HCEC 1CT (cell line): Measurements from ENCODE around the gene PRR12.
"Not testable (repeated sequence)": the region's sequence is repeated elsewhere in the genome, so short reads cannot be mapped to it uniquely, and the experiment has no call there.

ENCODE experiments used
- DNase-seq: peaks from one replicate; pipeline ENCODE4 v3.0.0-alpha.2; 2017

Gene PRR12

DNA sequence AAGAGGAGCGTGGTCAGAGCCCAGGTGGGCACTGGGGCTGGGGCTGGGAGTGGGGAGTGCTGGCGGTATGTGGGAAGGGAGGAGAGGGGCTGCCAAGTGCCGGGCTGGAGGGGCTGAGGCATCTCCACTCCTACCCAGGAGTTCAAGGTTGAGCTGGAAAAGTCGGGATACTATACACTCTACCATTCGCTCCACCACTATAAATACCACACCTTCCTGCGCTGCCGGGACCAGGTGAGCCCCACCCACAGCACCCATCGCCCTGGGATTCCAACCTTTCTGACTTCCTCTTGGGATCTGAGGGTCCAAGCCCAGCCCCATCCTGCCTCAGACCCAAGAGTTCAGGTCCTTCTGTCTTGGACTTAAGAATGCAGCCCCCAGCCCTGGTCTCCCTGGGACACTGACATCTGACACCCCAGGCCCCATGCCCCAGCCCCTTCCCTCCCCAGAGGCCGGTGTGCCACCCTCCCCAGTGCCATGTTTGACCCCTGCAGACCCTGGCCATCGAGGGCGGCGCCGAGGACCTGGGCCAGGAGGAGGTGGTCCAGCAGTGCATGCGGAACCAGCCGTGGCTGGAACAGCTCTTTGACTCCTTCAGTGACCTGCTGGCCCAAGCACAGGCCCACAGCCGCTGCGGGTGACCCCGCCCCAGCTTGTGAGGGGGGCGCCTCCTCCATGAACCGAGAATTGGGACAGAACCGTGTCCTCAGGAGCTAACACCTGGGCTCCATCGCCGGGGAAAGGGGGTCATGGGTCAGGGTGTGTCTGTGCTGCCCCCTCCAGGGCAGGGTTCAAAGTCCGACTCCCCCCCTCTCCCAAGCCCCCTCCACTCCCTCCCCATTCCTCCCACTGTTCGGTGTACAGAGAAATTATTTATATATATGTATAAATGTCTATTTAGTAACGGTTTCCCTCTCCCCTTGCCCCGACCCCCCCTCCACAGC, 34.3 kb downstream of the PRR12 start:
- DNase-seq: no peak

DNA sequence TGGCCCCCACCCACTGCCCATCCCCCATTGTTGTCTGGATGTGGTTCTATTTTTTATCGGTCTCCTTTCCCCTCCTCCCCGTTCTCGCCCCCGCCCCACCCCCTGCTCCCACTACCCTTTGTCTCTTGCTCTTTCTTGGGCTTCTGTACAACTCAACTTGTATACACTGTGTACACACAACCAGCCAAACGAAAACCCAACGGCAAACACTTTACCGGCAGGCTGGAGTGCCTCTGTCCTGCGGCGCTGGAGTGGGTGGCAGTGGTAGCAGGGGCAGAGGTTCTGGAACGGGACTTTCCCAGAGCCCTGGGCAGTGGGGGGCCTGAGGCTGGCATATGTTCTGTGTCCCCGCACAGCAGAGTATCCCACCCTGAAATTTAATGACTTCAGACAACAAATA, 35.2 kb downstream of the PRR12 start:
- no peak for DNase-seq

DNA sequence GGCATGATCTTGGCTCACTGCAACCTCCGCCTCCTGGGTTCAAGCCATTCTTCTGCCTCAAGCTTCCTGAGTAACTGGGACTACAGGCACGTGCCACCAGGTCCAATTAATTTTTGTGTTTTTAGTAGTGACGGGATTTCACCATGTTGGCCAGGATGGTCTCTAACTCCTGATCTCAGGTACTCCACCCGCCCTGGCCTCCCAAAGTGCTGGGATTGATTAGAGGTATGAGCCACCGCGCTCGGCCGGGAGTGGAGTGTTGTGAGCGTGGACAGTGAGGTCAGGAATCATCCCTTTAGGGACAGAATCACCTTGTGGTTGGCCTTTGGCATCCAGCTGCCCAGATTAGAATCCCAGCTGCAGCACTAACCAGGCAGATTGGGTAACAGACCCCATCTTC, 38.7 kb downstream of the PRR12 start:
- DNase-seq: no peak

DNA sequence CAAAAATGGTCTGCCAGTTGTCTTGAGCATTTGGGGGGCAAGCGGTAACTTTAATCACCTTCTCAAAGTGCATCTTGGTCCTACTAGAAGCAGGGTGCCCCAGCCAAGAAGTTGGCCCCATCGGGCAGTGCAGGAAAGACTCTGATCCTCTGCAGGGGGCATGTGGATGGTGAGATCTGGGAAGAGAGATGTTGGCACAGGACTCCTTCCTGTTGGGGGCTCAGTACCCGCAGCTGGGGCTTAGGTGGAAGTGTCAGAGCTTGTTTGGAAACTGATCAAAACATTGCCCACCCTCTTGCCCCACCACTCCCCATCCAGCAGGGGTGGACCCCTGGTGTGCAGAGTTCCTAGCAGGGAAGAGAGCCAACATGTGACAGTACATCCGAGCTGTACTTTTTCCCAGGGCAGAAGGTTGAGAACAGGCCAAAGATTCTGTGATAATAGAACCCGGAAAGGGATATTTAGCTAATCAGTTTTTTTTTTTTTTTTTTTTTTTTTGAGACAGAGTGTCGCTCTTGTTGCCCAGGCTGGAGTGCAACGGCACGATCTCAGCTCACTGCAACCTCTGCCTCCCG, 40.1 kb downstream of the PRR12 start:
- DNase-seq: no peak

DNA sequence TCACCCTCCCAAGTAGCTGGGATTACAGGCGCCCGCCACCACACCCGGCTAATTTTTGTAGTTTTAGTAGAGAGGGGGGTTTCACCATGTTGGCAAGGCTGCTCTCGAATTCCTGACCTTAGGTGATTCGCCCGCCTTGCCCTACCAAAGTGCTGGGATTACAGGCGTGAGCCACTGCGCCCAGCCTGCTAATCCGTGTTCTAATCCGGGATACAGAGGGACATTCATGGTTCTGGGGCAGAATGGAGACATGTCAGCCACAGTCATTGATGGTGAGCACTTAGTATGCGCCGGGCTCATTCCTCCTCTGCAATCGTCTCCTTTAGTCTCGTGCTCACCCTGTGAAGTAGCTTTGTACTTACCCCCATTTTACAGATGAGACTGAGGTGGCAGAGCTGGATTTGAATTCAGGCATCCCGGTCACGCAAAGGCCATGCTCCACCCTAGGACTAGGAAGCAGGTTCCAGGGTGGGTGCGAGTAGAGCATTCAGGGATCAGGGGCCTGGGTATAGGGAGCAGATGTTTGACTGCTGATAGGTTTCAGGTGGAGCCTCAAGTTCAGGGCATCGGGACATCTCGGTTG, 40.7 kb downstream of the PRR12 start:
- DNase-seq: no peak

DNA sequence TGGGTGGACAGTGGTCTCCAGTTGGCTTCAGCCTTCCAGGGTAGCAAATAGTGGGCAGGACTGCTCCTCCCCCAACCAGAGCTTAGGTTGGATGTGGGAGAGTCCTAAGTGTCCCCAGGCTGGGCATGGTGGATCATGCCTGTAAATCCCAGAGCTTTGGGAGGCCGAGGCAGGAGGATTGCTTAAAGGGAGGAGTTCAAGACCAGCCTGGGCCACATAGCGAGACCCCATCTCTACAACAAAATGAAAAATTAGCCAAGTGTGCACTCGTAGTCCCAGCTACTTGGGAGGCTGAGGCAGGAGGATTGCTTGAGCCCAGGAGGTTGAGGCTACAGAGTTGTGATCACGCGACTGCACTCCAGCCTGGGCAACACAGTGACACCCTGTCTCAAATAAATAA, 41.6 kb downstream of the PRR12 start:
- DNase-seq: no peak

DNA sequence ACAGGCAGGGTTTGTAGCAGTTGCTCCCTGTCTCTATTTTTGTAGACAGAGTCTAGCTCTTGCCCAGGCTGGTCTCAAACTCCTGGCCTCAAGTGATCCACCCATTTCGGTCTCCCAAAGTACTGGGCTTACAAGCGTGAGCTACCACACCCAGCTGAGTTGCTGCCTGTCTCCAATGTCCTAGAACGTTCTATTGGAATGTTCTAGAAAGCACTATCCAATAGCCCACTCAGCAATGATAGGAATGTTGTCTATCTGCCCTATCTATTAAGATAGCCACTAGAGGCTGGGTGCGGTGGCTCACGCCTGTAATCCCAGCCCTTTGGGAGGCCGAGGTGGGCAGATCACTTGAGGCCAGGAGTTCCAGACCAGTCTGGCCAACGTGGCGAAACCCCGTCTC, 42.3 kb downstream of the PRR12 start:
- DNase-seq: not testable (repeated sequence)

DNA sequence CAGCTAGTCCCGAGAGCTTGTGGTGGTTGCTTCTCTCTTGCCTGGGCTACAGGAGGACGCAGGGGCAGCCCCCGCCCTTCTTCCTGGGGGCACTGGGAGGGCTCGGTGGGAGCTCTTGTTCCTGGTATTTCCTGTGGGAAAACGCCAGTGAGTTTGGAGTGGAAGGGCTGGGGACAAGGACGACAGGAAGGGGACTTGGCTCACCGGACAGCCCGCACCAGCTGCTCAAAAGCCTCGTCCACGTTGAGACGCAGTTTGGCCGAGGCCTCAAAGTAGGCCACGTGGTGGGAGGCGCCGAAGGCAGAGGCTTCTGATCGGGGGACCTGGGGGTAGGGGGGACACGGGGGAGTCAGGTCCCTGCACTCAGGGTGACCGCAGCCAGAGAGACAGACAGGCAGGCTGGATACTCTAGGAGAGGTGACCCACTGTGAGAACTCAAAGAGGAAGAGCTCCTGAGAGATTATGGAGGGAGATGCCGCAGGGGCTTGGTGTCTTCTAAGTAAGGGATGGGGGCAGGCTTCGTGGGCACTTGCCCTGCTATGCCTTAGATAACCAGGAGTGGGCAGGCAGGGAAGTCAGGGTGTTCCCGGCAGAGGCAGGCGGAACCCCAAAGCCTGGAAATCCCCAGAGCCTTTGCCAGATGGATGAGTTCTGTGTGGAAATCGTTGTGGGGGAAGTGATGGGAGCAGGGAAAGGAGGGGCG, 44.7 kb downstream of the PRR12 start:
- DNase-seq: peak; percentile 10

DNA sequence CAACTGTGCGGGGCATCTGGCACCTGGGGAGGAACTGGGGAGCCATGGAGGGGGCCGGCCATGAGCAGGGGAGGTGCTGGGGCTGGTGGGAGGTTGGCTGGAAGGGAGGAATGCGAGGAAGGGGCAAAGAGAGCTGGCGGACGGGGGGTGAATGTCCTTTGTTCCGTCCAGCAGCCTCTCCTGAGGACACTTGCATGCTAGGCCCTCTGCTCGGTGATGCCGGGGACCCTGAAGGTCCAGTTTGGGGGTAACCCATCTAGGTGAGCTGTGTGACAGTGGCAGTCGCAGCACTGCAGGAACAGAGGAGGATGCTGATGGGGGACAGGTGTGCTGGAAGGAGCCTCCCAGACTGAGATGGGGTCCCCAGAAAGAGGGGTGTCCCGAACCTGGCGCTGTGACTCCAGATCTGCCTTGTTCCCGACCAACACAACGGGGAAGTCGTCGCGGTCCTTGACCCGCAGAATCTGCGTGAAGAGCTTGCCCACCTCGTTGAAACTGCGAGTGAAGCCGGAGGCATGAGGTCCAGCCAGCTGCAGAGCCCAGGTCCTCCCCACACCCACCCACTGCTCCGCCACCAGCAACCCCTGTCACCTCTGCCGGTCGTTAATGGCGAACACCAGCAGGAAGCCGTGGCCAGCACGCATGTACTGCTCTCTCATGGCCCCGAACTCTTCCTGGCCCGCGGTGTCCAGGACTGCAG, 45.4 kb downstream of the PRR12 start:
- DNase-seq: no peak

DNA sequence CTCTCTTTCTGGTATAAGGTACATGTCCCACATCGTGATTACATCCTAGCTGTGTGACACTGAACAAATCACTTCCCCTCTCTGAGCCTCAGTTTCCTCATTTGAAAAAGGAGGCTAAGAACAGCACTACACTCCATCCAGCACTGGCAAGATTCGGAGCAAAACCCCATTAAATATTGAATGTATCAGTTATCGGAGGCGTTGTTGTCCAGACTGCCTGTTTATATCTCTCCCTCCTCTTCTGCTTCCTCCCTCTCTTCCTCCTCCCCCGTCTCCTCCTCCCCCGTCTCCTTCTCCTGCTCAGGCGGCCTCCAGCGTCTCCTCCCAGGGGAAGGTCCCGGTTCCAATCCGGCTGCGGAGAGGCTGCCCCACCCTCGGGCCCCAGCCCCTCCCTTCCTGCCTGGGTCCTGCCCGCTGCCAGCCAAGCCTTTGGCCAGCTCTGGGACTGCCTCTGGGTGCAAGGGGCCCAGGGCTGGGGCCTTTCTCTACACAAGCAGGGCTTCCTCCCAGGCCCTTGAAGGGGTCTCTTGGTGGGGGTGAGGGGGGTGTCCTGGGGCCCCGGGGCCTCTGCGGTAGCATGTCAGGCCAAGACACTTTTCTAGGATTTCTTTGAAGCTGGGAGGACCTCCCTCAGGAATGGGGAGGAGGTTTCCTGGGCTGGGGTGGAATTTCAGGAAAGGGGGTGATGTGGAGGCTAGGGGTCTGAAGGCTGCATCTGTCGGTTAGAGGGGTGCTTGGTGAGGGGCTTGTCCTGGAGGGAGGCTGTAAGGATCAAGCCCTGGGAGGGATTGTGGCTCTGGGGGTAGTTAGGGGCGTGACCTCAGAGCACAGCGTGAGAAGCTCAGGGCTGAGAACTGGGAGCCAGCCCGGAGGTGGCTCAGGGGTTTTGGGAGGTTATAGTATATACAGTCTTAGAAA, 47.1 kb downstream of the PRR12 start:
- DNase-seq: peak; percentile 78

DNA sequence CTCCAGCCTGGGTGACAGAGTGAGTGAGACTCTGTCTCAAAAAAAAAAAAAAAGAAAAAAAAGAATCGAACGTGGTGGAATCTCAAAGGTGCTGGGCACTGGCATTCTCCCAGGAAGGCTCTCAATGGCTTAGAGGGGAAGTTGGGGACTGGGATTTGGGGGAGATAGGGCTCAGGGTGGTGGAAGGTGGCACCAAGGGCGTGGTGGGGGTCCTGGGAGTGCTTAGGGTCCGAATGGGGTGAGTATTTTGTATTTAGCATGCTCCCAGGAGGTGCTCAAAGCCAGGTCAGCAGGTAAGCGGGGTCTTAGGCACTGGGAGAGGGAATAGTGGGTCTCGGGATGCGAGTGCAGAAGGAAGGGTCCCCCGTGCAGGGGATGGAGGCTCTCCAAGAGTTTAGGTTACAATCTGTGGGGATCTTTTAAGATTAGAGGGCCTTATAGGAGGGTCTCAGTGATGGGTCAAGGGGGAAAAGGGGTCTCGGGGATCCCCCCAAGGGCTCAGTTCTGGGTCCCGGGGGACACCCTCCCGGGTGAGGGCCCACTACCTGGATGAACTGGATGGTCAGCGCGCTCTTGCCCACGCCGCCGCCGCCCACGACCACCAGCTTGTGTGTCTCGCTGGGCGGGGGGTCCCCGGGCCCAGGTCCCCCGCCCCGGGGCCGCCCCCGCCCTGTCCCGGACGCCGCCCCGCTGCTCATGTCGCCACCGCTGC, 48.6 kb downstream of the PRR12 start:
- no peak for DNase-seq

DNA sequence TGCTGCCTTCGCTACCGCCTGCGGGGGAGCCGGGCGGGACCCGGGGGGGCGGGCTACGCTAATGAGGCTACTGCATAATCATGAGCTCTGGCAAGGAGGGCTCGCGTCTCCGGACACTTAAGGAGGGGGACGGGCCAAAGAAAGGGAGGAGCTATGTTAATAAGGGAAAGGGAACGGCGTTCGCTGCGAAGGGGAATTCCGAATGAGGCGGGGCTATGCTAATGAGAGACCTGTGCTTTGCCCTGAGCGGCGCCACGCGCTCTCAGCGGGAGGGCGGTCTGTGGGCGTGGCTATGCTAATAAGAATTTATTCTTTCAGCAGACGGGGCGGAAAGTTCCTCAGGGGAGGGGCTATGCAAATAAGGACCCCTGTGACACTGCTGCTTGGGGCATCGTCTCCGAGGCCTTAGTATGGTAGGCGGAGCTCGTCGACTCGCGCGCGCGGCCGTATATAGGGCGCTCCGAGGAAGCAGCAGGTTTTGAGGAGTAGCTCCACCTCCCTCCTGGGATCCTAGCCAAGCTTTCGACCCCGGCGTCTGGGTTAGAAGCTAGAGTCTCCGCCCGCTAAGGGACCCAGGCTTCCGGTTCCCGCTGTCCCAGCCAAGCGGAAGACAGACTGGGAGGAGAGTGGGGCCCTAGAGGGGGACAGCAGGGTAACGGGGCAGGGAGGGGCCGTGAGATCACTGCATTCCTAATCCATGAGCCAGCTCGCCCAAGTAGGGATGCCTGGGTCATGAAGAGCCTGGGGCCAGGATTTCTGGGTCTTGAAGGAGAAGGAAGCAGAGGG, 49.3 kb downstream of the PRR12 start, which contains the start of gene RRAS:
Gene RRAS (minus strand): TSS at position 31 of the 786 bp plus-strand sequence. CDS start 45 bp downstream, outside the sequence.
- DNase-seq: peak; percentile 100

DNA sequence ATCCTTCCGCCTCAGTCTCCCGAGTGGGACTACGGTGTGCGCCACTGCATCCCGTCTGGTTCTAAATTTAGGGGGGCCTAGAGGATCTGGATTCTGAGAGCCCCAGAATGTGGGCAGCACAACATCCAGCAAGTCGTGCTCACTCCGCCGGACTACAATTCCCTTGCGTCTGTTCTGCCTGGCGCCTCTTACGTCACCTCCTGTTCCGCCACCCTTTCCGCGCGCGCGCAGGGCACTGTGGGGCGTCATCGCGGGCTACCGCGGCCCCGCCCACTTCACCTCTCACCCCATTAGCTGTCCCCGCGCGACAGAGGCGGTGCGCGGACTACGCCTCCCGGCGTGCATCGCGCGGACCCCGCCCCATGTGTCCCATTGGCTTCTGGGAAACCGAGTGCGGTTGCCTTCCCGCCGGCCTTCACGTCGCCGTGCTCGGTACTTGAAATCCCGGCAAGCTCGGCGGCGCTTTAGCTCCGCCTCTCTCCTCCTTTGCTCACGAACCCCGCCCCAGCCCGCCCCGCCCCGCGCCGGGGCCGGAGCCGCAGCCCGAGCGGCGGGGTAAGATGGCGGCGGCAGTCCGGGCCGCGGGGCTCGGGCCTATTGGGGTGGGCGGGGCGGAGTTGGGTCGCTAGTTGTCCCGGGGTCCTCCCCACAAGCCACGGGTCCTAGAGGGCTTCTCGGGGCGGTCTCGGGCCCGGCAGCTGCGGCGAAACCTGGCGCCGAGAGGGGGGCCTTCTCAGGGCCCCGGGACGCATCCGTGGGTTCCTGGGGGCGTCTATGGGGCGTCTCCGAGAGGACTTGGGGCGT, 50.9 kb downstream of the PRR12 start, which contains the start of gene SCAF1:
Gene SCAF1 (plus strand): TSS at position 522 of the 804 bp plus-strand sequence. CDS start 2,818 bp downstream, outside the sequence.
- DNase-seq: peak; percentile 98

DNA sequence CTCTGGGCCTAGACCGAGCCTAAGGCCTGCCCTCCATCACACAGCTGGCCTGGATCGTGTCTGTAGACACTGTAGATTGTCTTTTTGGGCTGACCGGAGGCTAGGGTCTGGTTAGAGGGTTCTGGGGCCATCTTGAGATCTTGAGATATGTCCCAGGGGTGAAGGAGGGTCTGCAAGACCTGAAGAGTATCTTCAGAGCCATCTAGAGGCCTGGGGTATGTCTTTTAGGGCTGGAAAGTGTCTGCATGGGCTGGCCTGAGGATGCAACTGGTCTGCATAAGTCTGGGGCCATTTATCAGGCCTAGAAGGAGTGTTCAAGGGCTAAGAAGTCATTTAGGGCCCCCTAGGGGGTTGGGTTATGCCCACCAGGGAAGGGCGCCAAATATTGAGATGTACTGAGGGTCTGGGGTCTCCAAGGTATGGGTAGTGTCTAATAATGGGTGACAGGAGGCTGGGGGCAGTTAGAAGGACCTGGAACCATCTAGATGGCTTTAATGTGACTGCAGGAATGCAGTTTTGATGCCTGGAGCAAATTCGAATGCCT, 51.6 kb downstream of the PRR12 start:
- DNase-seq: peak; percentile 12

DNA sequence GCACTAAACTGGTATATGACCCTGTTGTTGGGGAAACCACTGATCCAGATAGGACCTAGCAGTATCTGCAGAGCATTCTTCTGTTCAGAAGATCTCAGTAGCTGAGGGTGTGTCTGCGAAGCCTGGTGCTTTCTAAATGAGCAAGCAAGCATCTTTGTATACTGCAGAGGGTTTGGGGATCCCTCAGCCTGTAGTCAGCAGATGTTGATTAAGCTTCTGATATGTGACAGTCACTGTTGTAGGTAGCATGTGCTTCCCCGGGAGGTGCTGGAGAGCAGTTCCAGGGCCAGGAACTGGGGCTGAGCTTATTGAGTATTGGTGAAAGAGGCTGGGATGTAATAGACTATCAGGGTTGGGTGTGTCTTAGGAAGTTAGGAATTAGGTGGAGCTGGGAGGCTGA, 52.5 kb downstream of the PRR12 start:
- no peak for DNase-seq

DNA sequence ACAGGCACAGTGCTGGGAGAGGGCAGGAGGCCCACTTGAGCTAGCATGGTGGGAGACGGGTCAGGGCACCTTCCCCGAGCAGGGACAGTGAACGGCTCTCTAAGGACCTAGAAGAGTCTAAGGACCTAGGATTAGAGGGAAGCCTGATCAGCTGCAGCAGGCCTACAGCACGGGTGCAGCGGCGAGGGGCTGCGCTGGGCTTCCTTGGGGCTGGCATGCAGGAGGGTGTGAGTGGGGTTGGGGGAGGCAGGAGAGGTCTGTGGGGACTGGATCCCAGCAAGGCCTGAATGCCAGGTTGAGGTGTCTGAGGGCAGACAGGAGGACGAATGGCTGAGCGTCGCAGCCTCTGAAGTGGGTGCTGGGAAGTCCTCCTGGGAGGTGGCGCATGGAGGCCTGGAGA, 54.6 kb downstream of the PRR12 start:
- DNase-seq: no peak

DNA sequence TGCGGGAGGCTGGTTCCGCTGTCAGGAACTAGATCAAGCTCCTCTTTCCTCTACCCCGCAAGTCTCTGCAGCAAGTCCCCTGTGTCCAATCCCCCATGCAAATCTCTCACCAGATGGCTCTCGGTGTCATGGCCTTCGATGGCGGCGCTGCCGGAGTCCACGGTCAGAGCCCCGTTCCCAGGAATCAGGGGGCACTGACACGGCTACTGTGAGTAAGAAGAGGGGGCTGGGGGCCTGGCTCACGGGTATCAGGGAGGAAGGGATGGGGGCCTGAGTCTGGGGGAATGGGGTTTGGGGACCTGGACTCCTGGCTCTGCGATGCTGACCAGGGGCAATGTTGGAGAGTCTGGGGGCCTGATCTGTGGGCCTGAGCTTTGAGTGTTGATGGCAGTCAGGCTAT, 55.0 kb downstream of the PRR12 start:
- no peak for DNase-seq

DNA sequence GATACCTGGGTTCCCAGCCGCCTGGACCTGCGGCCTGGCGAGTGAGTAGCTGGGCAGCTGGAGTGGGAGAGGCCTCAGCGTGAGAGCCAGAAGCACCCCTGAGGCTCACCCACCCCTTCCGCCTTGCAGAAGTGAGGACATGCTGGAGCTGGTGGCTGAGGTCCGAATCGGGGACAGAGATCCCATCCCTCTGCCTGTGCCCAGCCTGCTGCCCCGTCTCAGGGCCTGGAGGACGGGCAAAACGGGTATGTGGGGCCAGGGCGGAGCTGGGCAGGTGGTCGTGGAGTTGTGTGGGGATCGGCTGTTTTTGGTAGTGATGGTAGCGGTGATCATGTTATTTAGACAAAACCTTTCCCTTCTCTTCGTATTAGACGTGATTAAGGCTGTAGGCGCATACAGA, 55.6 kb downstream of the PRR12 start:
- DNase-seq: no peak
